ENCODE measurements around the gene GLRA1. TPM values are rescaled to one million over a fixed set of nuclear protein-coding genes. Genes with fewer than 3 reads are reported as not detected.
"Not testable (repeated sequence)": the region's sequence is repeated elsewhere in the genome, so short reads cannot be mapped to it uniquely, and the experiment has no call there.

Gene GLRA1
- total RNA-seq, 1 donor from 2014 or later, result not detected

GRCh38 chr5:151900891-151901290, 23.8 kb downstream of the GLRA1 start:
- DNase-seq (ENCODE audit: low read depth), result no peak
- no peak for FAIRE-seq
- no peaks in the 10 kb centered on the region for H3K27me3 ChIP-seq (ENCODE audit: control insufficient read depth, insufficient read depth, low read length)
- TF ChIP-seq CTCF (IDR thresholded peaks at IDR 0.05; ENCODE audit: insufficient read depth, low read length, severe bottlenecking), result no peak
- H3K4me3 ChIP-seq (ENCODE audit: low read depth, low read length), result no peak overlapping the region
- no peaks in the 10 kb centered on the region for H3K36me3 ChIP-seq (ENCODE audit: control insufficient read depth, insufficient read depth, low read length)

- Histone ChIP-seq H3K4me3 (ENCODE audit: low read depth, low read length) (no peak overlapping the region), H3K27me3 (ENCODE audit: control insufficient read depth, insufficient read depth, low read length) (no peaks in the 10 kb centered on the region), H3K36me3 (ENCODE audit: control insufficient read depth, insufficient read depth, low read length) (no peaks in the 10 kb centered on the region)
- FAIRE-seq, result no peak
- DNase-seq (ENCODE audit: low read depth), result no peak
- TF ChIP-seq CTCF (IDR thresholded peaks at IDR 0.05; ENCODE audit: insufficient read depth, low read length, severe bottlenecking), result no peak
Measured at GRCh38 chr5:151899399-151899798, 25.3 kb downstream of the GLRA1 start.

- Histone ChIP-seq H3K4me3 (ENCODE audit: low read depth, low read length) (no peak overlapping the region), H3K36me3 (ENCODE audit: control insufficient read depth, insufficient read depth, low read length) (no peaks in the 10 kb centered on the region), H3K27me3 (ENCODE audit: control insufficient read depth, insufficient read depth, low read length) (no peaks in the 10 kb centered on the region)
- TF ChIP-seq CTCF (IDR thresholded peaks at IDR 0.05; ENCODE audit: insufficient read depth, low read length, severe bottlenecking), result no peak
- peak; percentile 16 for DNase-seq (ENCODE audit: low read depth)
- FAIRE-seq, result no peak
Measured at GRCh38 chr5:151897896-151898295, 26.8 kb downstream of the GLRA1 start.

GRCh38 chr5:151897020-151897552, 27.6 kb downstream of the GLRA1 start:
- H3K36me3 ChIP-seq (ENCODE audit: control insufficient read depth, insufficient read depth, low read length), result no peaks in the 10 kb centered on the region
- no peaks in the 10 kb centered on the region for H3K27me3 ChIP-seq (ENCODE audit: control insufficient read depth, insufficient read depth, low read length)
- TF ChIP-seq CTCF (IDR thresholded peaks at IDR 0.05; ENCODE audit: insufficient read depth, low read length, severe bottlenecking), result no peak
- no peak overlapping the region for H3K4me3 ChIP-seq (ENCODE audit: low read depth, low read length)
- DNase-seq (ENCODE audit: low read depth) (no peak), FAIRE-seq (no peak)

- H3K36me3 ChIP-seq (ENCODE audit: control insufficient read depth, insufficient read depth, low read length), result no peaks in the 10 kb centered on the region
- no peak for TF ChIP-seq CTCF (IDR thresholded peaks at IDR 0.05; ENCODE audit: insufficient read depth, low read length, severe bottlenecking)
- H3K27me3 ChIP-seq (ENCODE audit: control insufficient read depth, insufficient read depth, low read length), result no peaks in the 10 kb centered on the region
- H3K4me3 ChIP-seq (ENCODE audit: low read depth, low read length), result no peak overlapping the region
- FAIRE-seq (no peak), DNase-seq (ENCODE audit: low read depth) (peak; percentile 92)
Measured at GRCh38 chr5:151896031-151896691, 28.5 kb downstream of the GLRA1 start.

- Histone ChIP-seq H3K36me3 (ENCODE audit: control insufficient read depth, insufficient read depth, low read length) (no peaks in the 10 kb centered on the region), H3K27me3 (ENCODE audit: control insufficient read depth, insufficient read depth, low read length) (no peaks in the 10 kb centered on the region), H3K4me3 (ENCODE audit: low read depth, low read length) (no peak overlapping the region)
- DNase-seq (ENCODE audit: low read depth), result no peak
- FAIRE-seq, result no peak
- no peak for TF ChIP-seq CTCF (IDR thresholded peaks at IDR 0.05; ENCODE audit: insufficient read depth, low read length, severe bottlenecking)
Measured at GRCh38 chr5:151895660-151896030, 29.0 kb downstream of the GLRA1 start.

GRCh38 chr5:151893485-151893884, 31.2 kb downstream of the GLRA1 start:
- DNase-seq (ENCODE audit: low read depth); H3K4me3 ChIP-seq (ENCODE audit: low read depth, low read length); H3K27me3 ChIP-seq (ENCODE audit: control insufficient read depth, insufficient read depth, low read length); H3K36me3 ChIP-seq (ENCODE audit: control insufficient read depth, insufficient read depth, low read length); FAIRE-seq: not testable (repeated sequence)
